GM18505 (cell line): Measurements from ENCODE around the gene PROC.

Experiments
- ATAC-seq: cut with Tn5 transposase; IDR thresholded peaks from one replicate; pipeline ENCODE4 v1.9.1; 2021; ENCODE audit not compliant: unreplicated experiment
- POLR2A ChIP-seq: IDR thresholded peaks from 4 replicates; pipeline ENCODE4 v1.6.1; 2011; ENCODE audit warnings: borderline replicate concordance; ENCODE audit not compliant: insufficient read depth, insufficient read length; ENCODE audit errors: extremely low read depth

The PROC gene

DNA sequence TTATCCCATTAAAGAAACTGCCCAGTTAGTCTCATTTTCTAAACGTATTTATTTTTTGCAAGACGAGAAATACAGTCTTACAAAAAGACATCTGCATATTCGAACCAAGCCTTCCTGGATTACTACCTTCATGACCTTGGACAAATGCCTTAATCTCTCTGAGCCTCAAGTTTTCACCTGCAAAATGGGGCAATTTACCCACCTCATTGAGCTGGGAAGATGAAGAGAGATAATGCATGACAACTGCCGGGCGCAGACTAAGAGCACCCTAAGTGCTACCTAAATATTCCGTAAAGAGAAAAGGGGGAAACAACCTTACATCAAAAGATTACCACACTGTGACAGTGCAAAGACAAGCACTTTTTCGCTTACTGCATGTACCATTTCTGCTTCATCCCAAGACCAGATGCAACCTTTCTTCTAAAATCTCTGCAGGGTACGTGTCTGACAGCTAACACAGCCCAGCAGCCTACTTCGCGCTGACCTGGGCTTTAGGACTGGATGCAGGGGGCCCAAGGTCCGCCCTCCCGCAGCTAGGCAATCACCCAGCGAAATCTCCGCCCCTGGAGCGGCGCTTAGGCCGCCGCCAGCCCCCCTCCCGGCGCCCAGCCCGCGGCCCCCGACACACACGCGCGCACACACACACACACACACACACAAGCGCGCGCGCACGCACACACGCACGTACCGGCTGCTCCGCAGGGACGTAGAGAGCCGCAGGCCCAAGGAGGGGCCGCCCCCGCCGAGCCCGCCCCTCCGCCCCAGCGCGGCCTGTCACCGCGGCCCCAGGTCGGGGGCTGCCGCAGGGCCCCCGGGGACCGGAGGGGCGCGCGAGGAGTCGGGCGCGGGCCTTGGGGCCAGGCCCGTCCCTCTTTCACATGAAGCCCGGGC is 31.2 kb upstream of the PROC start:
- no peak for TF ChIP-seq POLR2A
- peak; percentile 68 for ATAC-seq

DNA sequence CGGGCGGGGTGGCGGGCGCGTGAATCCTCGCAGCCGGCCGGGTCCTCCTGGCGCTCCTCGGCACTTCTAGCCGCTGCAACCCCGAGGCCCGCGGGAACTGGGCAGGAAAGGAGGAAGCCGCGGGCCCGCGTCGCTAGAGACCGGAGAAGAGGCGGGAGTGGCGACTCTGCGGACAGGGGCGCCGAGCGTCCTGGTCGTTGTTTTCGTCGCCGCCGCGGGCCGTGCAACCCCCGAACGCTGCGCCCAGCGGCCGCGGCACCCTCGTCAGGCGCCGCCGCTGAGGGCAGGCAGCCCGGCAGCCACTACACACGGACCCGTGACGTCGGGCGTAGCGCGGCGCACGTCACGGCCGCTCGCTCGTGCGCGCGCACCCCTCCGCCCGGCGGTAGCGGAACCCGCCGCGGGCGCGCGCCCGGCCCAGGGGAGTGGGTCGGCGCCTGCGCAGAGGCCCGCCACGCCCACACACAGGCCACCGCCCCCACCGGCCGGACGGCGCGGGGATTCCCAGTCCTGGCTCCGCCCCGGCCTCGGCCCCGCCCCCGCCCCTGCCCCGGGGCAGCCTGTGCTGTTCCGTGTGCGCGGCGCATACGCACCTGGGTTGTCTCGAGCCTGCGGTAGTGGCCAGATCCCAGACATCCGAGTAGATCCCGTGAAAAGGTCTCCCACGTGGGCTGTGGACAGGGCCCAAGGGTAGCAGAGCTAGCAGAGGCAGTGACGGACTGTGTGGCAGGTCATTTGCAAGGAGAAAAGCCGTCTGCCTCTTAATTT is 30.4 kb upstream of the PROC start, which contains the start of gene MAP3K2:
MAP3K2 (minus strand) TSS at position 321 of the 768 bp plus-strand sequence. CDS start 44,846 bp downstream, outside the sequence.
- peak; percentile 82 for ATAC-seq
- TF ChIP-seq POLR2A = peak; percentile 87

DNA sequence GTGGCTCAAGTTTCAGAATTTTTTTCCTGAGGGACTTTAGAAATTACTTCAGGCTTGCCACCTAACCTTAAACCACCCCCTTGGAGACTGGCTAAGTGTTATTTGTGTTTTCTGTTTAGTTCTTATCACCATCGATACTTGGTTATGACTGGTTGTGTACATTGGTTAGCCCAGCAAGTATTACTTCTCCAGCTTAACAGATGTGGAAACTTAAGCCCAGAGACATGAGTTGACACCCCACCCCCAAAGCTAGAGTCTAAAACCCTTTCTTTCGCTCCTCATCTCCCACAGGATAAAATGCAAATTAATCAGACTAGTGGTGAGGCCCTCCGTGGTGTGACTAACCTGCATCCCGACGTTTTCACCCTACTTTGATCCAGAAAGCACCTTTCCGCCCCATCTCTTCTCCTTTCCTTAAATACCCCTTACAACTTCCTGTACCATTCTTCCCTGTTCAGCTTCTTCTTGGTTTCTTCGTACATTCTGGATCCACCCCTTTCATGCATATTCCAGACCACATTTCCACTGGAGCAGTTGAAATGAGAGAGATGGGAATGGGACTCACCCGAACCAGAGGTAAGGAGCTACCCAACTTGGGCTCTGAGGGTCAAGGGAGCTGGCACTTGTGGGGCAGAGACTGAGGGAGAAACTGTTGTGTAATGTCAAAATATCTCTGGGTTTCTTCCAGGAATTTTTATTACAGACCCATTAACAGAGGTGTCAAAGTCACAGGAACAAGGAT is 29.6 kb upstream of the PROC start:
- ATAC-seq = peak; percentile 9
- TF ChIP-seq POLR2A = no peak

GRCh38 chr2:127389778-127390435 is 28.3 kb upstream of the PROC start:
- no peak for ATAC-seq
- TF ChIP-seq POLR2A = no peak

- ATAC-seq = no peak
- TF ChIP-seq POLR2A = no peak
These were observed 25.9 kb upstream of the PROC start for GRCh38 chr2:127392133-127392827.

- no peak for TF ChIP-seq POLR2A
- no peak for ATAC-seq
These were observed 25.2 kb upstream of the PROC start for GRCh38 chr2:127392828-127393578.

DNA sequence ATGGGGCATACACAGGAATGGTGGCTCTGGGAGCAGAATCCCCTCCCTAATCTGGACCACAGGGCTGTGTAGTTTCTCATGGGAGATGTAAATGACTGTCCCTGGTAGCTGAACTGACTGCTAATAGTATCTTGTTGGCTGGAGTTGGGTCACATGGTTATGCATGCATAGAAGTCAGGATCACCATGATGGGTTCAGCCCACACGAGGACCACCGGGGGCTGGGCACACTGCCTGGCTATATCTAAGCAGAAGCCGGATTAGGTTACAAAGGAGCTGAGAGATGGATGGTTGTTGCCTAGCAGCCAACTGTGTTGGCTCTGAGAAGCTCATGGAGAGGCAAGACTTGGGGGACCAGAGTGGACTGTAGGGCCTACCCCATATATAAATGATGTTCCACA is 23.7 kb upstream of the PROC start:
- ATAC-seq = no peak

DNA sequence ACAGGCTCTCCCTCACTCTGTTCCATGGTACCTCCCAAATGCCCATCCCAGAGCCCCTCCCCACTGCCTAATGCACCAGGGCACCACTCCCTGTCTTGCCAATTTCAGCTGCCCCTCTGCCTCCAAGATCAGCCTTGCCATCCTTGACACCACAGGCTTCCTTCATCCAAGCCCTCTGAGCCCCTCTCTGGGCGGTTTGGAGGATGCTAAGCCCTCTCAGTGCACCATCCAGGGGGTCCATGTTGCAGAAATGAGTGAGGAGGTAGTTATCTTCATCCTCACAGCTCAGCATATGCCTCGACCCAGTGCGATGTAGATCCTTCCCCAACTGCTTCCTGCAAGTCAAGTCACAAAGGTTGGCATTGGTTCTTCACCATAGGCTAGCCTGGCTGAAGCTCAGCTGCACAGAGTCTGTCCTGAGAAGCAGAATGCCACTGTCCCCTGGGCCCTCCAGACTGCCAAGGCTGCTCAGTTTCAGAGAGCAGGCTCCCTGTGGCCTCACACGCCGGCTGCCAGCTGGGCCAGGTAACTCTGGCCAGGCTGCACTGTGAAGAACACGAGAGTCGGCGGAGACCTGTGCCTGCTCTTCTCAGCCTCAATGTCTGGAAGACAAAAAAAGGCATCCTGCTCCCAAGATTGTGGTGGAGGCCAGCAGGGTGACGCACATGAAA is 20.5 kb upstream of the PROC start:
- no peak for TF ChIP-seq POLR2A
- no peak for ATAC-seq

More for the DNA sequence above, 23.7 kb upstream of the PROC start:
- TF ChIP-seq POLR2A = no peak

DNA sequence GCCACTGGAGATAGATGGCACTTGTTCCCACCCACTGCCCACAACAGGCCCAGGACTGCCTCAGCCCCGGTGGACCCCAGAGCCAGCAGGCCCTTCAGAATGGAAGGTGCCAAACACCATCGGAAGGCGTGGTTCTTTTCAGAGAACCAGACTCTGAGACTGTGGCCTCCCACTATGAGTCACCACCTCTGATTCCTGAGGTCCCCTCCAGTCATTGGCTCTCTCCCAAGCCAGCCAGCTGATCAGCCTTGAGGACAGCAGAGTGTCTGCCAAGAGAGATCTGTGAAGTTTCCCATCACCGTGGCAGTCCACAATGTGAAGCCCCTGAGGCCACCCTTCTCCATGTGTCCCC is 20.0 kb upstream of the PROC start:
- TF ChIP-seq POLR2A = no peak
- no peak for ATAC-seq

DNA sequence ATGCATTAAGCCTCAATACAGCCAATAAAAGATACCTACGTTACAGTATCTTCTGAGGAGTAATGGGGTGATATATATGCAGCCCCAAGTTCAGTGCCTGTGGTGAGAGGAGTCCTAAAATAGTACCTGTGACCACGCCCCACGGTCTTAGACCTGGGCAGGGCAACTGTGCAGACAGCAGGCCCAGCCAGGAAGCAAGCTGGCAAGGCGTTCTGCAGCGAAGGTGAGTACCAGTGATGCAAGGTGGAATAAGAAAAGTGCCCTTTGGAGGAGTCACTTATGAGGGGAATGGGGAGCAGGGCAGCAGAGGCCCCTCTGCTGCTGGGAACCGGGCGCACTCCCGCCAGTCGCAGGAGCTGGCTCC is 17.7 kb upstream of the PROC start:
- no peak for ATAC-seq

More for the DNA sequence above, 17.7 kb upstream of the PROC start:
- TF ChIP-seq POLR2A = no peak
